SH-SY5Y (cell line): Measurements from ENCODE around the gene PDILT.

Source experiments
- GATA2 ChIP-seq: IDR thresholded peaks from 2 replicates; pipeline ENCODE4 v1.6.1; 2011; ENCODE audit warnings: mild to moderate bottlenecking, low read depth, low read length
- GATA3 ChIP-seq: IDR thresholded peaks from 2 replicates; pipeline ENCODE4 v1.6.1; 2011; ENCODE audit warnings: low read depth, mild to moderate bottlenecking, low read length, moderate library complexity

- TF ChIP-seq GATA2: no peak
- TF ChIP-seq GATA3: no peak
These were observed 40.5 kb downstream of the PDILT start for GRCh38 chr16:20364051-20364450.
